ENCODE results near the gene ARID2. TPM values are rescaled to one million over a fixed set of nuclear protein-coding genes. Genes with fewer than 3 reads are reported as not detected.

Gene ARID2
- total and polyA plus RNA-seq, 7 experiments from 2014 or later = 11.7 to 61.0 (median 48.3) TPM

DNA sequence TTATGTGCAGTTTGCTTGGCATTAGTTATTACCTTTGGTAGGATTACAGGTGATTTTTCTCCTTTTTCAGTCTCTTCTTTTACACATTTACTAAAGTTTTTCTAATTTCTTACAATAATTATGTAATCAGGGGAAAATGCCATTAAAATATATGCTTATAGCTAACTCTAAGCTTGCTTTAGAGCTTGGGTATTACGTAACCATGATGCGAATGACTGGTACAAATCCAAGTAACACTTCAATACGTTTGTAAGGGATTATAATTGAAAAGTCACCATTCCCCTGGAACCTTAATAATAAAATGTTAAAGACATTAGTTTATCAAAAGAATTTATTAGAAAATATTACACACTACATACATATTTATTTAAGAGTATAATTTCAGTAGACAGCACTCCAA, 189.3 kb downstream of the ARID2 start:
- CTCF ChIA-PET = interaction anchor here (0.6 kb wide), 1 partner anchor 955 kb away, joined by 3 read pairs; no protein-coding TSS in a partner anchor
- no peak overlapping the region for H3K27ac ChIP-seq (ENCODE audit: low read depth, low read length)
- no peaks in the 10 kb centered on the region for H3K4me1 ChIP-seq (ENCODE audit: control insufficient read depth in 2 of 2, insufficient read depth in 2 of 2, low read length in 2 of 2)
- DNase-seq = no peak
- Mint-ChIP-seq H3K4me1 (no peaks in the 10 kb centered on the region), H3K27me3 (no peaks in the 10 kb centered on the region), H3K27ac (peak overlapping the region in 1 of 9 donors; percentile 56), H3K9me3 (no peaks in the 10 kb centered on the region), H3K36me3 (peaks cover 3 to 39% (median 25%) of the 10 kb centered on the region in 5 donors), H3K4me3 (no peak overlapping the region)
- H3K36me3 ChIP-seq (ENCODE audit: control insufficient read depth in 2 of 3, insufficient read depth in 3 of 3, low read length in 3 of 3) = peaks cover 0 to 19% (median 7%) of the 10 kb centered on the region in 3 experiments
- intact Hi-C loops (cut with micrococcal nuclease) = loop anchor here in 1 of 2 donors (5.0 kb wide), 1 partner anchor 38 kb away; no protein-coding TSS in a partner anchor
- no peaks in the 10 kb centered on the region for H3K27me3 ChIP-seq (ENCODE audit: control insufficient read depth in 2 of 2, insufficient read depth in 2 of 2, low read length in 2 of 2)
- H3K9me3 ChIP-seq (ENCODE audit: control insufficient read depth in 2 of 3, low read length in 3 of 3) = no peaks in the 10 kb centered on the region
- POLR2A ChIA-PET = no interaction called here
- no peak for ATAC-seq
- no peak overlapping the region for H3K4me3 ChIP-seq (ENCODE audit: low read length)

DNA sequence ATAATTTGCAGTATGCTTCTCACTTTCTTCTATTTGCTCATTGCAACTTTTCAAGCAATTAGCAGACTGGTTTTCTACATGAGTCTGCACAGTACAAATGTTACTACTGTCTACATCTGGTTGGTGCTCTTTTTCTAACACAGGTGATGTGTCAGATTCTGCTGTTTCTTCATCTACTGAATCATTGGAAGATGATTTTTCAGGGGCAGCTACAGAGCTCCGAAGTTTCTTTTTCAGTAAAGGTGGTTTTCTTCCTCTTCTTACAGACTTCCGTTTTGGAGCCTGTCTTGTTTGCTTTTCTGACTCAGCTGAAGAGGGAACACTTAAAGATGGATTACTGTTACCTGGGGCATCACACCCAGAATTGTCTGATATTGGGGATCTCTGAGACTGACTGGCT, 198.8 kb downstream of the ARID2 start:
- ChIA-PET POLR2A (interaction anchor here (0.6 kb wide), 1 partner anchor 568 kb away, joined by 3 read pairs; no protein-coding TSS in a partner anchor), CTCF (interaction anchor here (0.6 kb wide), 2 partner anchors 390 to 967 kb away, joined by 3 to 5 read pairs; no protein-coding TSS in a partner anchor)
- Mint-ChIP-seq H3K4me3 (peak overlapping the region in 1 of 10 donors; percentile 15), H3K4me1 (peaks cover 0 to 10% (median 0%) of the 10 kb centered on the region in 7 donors), H3K9me3 (no peaks in the 10 kb centered on the region), H3K36me3 (peaks cover 22 to 52% (median 44%) of the 10 kb centered on the region in 5 donors), H3K27me3 (no peaks in the 10 kb centered on the region), H3K27ac (peak overlapping the region in 7 of 9 donors; percentile 13 to 81 (median 33))
- Histone ChIP-seq H3K4me1 (ENCODE audit: control insufficient read depth in 2 of 2, insufficient read depth in 2 of 2, low read length in 2 of 2) (no peaks in the 10 kb centered on the region), H3K4me3 (ENCODE audit: low read length) (no peak overlapping the region), H3K27ac (ENCODE audit: low read depth, low read length) (no peak overlapping the region), H3K27me3 (ENCODE audit: control insufficient read depth in 2 of 2, insufficient read depth in 2 of 2, low read length in 2 of 2) (no peaks in the 10 kb centered on the region), H3K9me3 (ENCODE audit: control insufficient read depth in 2 of 3, low read length in 3 of 3) (no peaks in the 10 kb centered on the region), H3K36me3 (ENCODE audit: control insufficient read depth in 2 of 3, insufficient read depth in 3 of 3, low read length in 3 of 3) (peaks cover 17 to 73% (median 40%) of the 10 kb centered on the region in 3 experiments)
- DNase-seq = no peak
- intact Hi-C loops (cut with micrococcal nuclease) = no loop called here
- ATAC-seq = no peak

DNA sequence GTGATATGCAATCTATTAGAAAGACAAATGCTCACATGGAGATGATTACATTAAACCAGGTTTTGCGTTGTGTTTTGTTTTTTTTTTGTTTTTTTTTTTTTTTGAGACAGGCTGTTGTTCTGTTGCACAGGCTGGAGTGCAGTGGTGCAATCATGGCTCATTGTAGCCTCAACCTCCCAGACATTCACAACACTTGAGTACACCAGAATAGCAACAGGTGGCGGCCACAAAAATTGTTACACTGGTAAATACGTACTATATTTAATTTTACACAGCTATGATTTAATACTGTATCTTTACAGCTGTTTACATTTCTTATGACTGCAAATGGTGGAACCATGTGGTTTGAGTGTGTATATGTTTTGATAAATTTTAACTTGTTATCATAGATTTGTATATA, 200.9 kb downstream of the ARID2 start:
- Mint-ChIP-seq H3K4me3 (no peak overlapping the region), H3K9me3 (no peaks in the 10 kb centered on the region), H3K4me1 (peaks cover 0 to 10% (median 3%) of the 10 kb centered on the region in 7 donors), H3K36me3 (peaks cover 22 to 44% (median 41%) of the 10 kb centered on the region in 5 donors), H3K27me3 (no peaks in the 10 kb centered on the region), H3K27ac (peak overlapping the region in 1 of 9 donors; percentile 33)
- Histone ChIP-seq H3K27me3 (ENCODE audit: control insufficient read depth in 2 of 2, insufficient read depth in 2 of 2, low read length in 2 of 2) (no peaks in the 10 kb centered on the region), H3K4me1 (ENCODE audit: control insufficient read depth in 2 of 2, insufficient read depth in 2 of 2, low read length in 2 of 2) (no peaks in the 10 kb centered on the region), H3K4me3 (ENCODE audit: low read length) (no peak overlapping the region), H3K9me3 (ENCODE audit: control insufficient read depth in 2 of 3, low read length in 3 of 3) (no peaks in the 10 kb centered on the region), H3K27ac (ENCODE audit: low read depth, low read length) (no peak overlapping the region), H3K36me3 (ENCODE audit: control insufficient read depth in 2 of 3, insufficient read depth in 3 of 3, low read length in 3 of 3) (peaks cover 17 to 56% (median 33%) of the 10 kb centered on the region in 3 experiments)
- ChIA-PET POLR2A (no interaction called here), CTCF (no interaction called here)
- ATAC-seq = no peak
- intact Hi-C loops (cut with micrococcal nuclease) = no loop called here
- DNase-seq = no peak

DNA sequence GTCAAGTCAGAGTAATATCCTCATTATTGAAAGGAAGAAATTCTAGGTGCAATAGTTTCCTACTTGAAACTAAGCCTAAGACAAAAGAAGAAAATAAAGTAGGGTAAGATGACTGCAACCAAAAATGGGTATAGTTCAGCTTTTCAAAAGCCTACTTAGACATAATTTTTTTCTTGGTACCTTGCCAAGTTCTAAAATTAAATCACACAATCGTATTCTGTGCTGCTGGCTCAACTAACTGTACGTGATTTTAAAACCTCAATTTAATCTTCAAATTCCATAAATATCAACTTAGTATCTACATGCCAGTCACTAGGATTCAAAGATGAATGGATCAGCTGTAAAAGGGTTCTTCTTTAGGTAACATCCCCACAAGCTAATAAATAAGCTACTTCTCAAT, 204.0 kb downstream of the ARID2 start:
- Histone ChIP-seq H3K27me3 (ENCODE audit: control insufficient read depth in 2 of 2, insufficient read depth in 2 of 2, low read length in 2 of 2) (no peaks in the 10 kb centered on the region), H3K4me3 (ENCODE audit: low read length) (no peak overlapping the region), H3K9me3 (ENCODE audit: control insufficient read depth in 2 of 3, low read length in 3 of 3) (no peaks in the 10 kb centered on the region), H3K36me3 (ENCODE audit: control insufficient read depth in 2 of 3, insufficient read depth in 3 of 3, low read length in 3 of 3) (peaks cover 4 to 35% (median 23%) of the 10 kb centered on the region in 3 experiments), H3K4me1 (ENCODE audit: control insufficient read depth in 2 of 2, insufficient read depth in 2 of 2, low read length in 2 of 2) (no peaks in the 10 kb centered on the region), H3K27ac (ENCODE audit: low read depth, low read length) (no peak overlapping the region)
- POLR2A ChIA-PET = no interaction called here
- ATAC-seq (no peak), DNase-seq (no peak)
- H3K36me3 Mint-ChIP-seq = peaks cover 7 to 30% (median 24%) of the 10 kb centered on the region in 5 donors
- peaks cover 5 to 15% (median 13%) of the 10 kb centered on the region in 7 donors for H3K4me1 Mint-ChIP-seq
- H3K27me3 Mint-ChIP-seq = no peaks in the 10 kb centered on the region
- no peak overlapping the region for H3K4me3 Mint-ChIP-seq
- CTCF ChIA-PET = interaction anchor here (0.6 to 0.9 kb wide), 2 partner anchors 30 to 58 kb away, joined by 3 read pairs; no protein-coding TSS in a partner anchor
- no peaks in the 10 kb centered on the region for H3K9me3 Mint-ChIP-seq
- intact Hi-C loops (cut with micrococcal nuclease) = no loop called here
- peak overlapping the region in 3 of 9 donors; percentile 34 to 65 (median 48) for H3K27ac Mint-ChIP-seq

DNA sequence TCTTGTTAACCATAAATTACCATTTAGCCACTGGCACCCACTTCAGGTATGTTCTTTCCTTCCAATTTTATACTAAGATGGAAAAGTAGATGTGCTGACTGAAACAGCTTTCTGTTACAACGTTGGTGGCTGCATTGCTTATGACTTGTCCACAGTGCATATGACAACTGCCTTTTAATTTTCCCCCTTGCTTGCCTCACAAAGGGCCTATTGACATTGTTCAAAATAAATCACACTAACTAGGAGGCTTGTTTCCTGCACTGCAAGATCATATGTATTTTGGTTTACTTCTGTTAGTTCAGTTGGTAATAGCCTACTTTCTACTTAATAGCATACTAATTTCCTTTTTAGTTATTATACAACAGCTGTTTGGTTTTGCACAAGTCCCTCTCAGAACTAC, 205.4 kb downstream of the ARID2 start:
- DNase-seq = no peak
- H3K4me1 ChIP-seq (ENCODE audit: control insufficient read depth in 2 of 2, insufficient read depth in 2 of 2, low read length in 2 of 2) = no peaks in the 10 kb centered on the region
- H3K27me3 ChIP-seq (ENCODE audit: control insufficient read depth in 2 of 2, insufficient read depth in 2 of 2, low read length in 2 of 2) = no peaks in the 10 kb centered on the region
- H3K27me3 Mint-ChIP-seq = no peaks in the 10 kb centered on the region
- CTCF ChIA-PET = interaction anchor here (1.1 kb wide), 1 partner anchor 1808 kb away, joined by 3 read pairs; no protein-coding TSS in a partner anchor
- H3K4me1 Mint-ChIP-seq = peaks cover 5 to 19% (median 10%) of the 10 kb centered on the region in 7 donors
- H3K27ac ChIP-seq (ENCODE audit: low read depth, low read length) = no peak overlapping the region
- H3K9me3 Mint-ChIP-seq = no peaks in the 10 kb centered on the region
- no peak overlapping the region for H3K4me3 Mint-ChIP-seq
- intact Hi-C loops (cut with micrococcal nuclease) = no loop called here
- H3K27ac Mint-ChIP-seq = peak overlapping the region in 5 of 9 donors; percentile 1 to 65 (median 47)
- H3K36me3 ChIP-seq (ENCODE audit: control insufficient read depth in 2 of 3, insufficient read depth in 3 of 3, low read length in 3 of 3) = peaks cover 4 to 32% (median 16%) of the 10 kb centered on the region in 3 experiments
- peaks cover 7 to 29% (median 20%) of the 10 kb centered on the region in 5 donors for H3K36me3 Mint-ChIP-seq
- H3K9me3 ChIP-seq (ENCODE audit: control insufficient read depth in 2 of 3, low read length in 3 of 3) = no peaks in the 10 kb centered on the region
- POLR2A ChIA-PET = interaction anchor here (0.8 kb wide), 1 partner anchor 137 kb away, joined by 3 read pairs; no protein-coding TSS in a partner anchor
- ATAC-seq = no peak
- no peak overlapping the region for H3K4me3 ChIP-seq (ENCODE audit: low read length)

DNA sequence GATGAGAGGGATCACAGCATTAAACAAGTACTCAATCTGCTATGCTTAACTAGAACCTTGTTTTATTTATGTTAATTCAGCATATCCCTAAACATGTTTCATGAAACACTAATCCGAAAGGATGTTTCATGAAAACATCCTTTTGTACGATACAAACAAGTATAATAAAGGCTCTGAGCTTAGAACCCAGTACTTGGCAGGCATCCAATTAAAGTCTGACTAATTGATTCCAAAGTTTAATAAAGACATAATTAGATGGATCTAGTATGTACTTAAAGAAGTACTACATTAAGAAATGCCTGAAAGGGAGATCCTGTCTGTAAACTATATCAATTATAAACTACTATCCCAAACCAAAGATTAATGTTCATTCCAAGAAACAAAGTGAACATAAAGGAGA, 209.1 kb downstream of the ARID2 start:
- H3K27ac ChIP-seq (ENCODE audit: low read depth, low read length) = no peak overlapping the region
- peaks cover 0 to 30% (median 2%) of the 10 kb centered on the region in 3 experiments for H3K36me3 ChIP-seq (ENCODE audit: control insufficient read depth in 2 of 3, insufficient read depth in 3 of 3, low read length in 3 of 3)
- POLR2A ChIA-PET = no interaction called here
- peaks cover 17 to 49% (median 33%) of the 10 kb centered on the region in 5 donors for H3K36me3 Mint-ChIP-seq
- peaks cover 0 to 7% (median 0%) of the 10 kb centered on the region in 11 donors for H3K9me3 Mint-ChIP-seq
- CTCF ChIA-PET = no interaction called here
- H3K4me3 Mint-ChIP-seq = no peak overlapping the region
- H3K4me1 Mint-ChIP-seq = peaks cover 10 to 32% (median 23%) of the 10 kb centered on the region in 7 donors
- no peaks in the 10 kb centered on the region for H3K27me3 ChIP-seq (ENCODE audit: control insufficient read depth in 2 of 2, insufficient read depth in 2 of 2, low read length in 2 of 2)
- H3K27me3 Mint-ChIP-seq = no peaks in the 10 kb centered on the region
- H3K4me1 ChIP-seq (ENCODE audit: control insufficient read depth in 2 of 2, insufficient read depth in 2 of 2, low read length in 2 of 2) = no peaks in the 10 kb centered on the region
- intact Hi-C loops (cut with micrococcal nuclease) = no loop called here
- no peak overlapping the region for H3K4me3 ChIP-seq (ENCODE audit: low read length)
- DNase-seq = no peak
- no peaks in the 10 kb centered on the region for H3K9me3 ChIP-seq (ENCODE audit: control insufficient read depth in 2 of 3, low read length in 3 of 3)
- peak overlapping the region in 1 of 9 donors; percentile 30 for H3K27ac Mint-ChIP-seq
- ATAC-seq = no peak

DNA sequence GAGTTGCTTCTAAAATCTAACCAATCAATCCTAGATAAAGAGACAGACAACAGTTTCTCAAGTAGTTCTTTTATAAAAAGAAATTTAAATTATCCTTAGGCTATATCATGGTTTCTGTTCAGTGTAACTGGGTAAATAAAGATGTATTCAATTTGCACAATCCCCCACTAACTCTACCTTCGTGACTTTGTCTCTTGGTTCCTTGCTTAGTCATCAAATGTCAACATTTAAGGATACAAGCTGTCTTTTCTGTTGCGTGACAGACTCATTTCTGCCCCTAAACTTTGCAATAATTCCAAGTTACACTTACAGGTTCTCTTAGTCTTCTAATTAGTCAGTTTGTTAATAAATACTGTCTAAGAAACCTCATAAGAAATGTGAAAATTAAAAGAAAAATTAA, 210.3 kb downstream of the ARID2 start:
- H3K4me3 ChIP-seq (ENCODE audit: low read length) = no peak overlapping the region
- DNase-seq (no peak), ATAC-seq (no peak)
- ChIA-PET CTCF (no interaction called here), POLR2A (no interaction called here)
- no peaks in the 10 kb centered on the region for H3K4me1 ChIP-seq (ENCODE audit: control insufficient read depth in 2 of 2, insufficient read depth in 2 of 2, low read length in 2 of 2)
- H3K27ac ChIP-seq (ENCODE audit: low read depth, low read length) = no peak overlapping the region
- intact Hi-C loops (cut with micrococcal nuclease) = no loop called here
- Mint-ChIP-seq H3K4me1 (peaks cover 10 to 36% (median 28%) of the 10 kb centered on the region in 7 donors), H3K27me3 (no peaks in the 10 kb centered on the region), H3K27ac (no peak overlapping the region), H3K36me3 (peaks cover 17 to 61% (median 42%) of the 10 kb centered on the region in 5 donors), H3K4me3 (no peak overlapping the region), H3K9me3 (peaks cover 0 to 7% (median 0%) of the 10 kb centered on the region in 11 donors)
- no peaks in the 10 kb centered on the region for H3K27me3 ChIP-seq (ENCODE audit: control insufficient read depth in 2 of 2, insufficient read depth in 2 of 2, low read length in 2 of 2)
- H3K9me3 ChIP-seq (ENCODE audit: control insufficient read depth in 2 of 3, low read length in 3 of 3) = no peaks in the 10 kb centered on the region
- H3K36me3 ChIP-seq (ENCODE audit: control insufficient read depth in 2 of 3, insufficient read depth in 3 of 3, low read length in 3 of 3) = peaks cover 0 to 36% (median 5%) of the 10 kb centered on the region in 3 experiments

Measured in naive thymus-derived CD4-positive, alpha-beta T cell (primary cell).